AG09309 (cell line): Measurements from ENCODE around the gene GLIS1.

ENCODE experiments used
- DNase-seq: peaks from one replicate; pipeline ENCODE4 v3.0.0-alpha.2; 2010; ENCODE audit warnings: low read depth
- H3K4me3 ChIP-seq: 2 replicates; pipeline ENCODE4 v1.5.1; 2011; ENCODE audit warnings: mild to moderate bottlenecking, low read depth, low read length, moderate library complexity; ENCODE audit not compliant: control insufficient read depth
- TF ChIP-seq, protein P1 (sequence below): IDR thresholded peaks from 2 replicates; pipeline ENCODE4 v1.5.1; 2011; ENCODE audit warnings: mild to moderate bottlenecking, low read depth, low read length, inconsistent platforms; ENCODE audit not compliant: insufficient read depth, control insufficient read depth; ENCODE audit errors: missing control alignments

GLIS1 gene

DNA sequence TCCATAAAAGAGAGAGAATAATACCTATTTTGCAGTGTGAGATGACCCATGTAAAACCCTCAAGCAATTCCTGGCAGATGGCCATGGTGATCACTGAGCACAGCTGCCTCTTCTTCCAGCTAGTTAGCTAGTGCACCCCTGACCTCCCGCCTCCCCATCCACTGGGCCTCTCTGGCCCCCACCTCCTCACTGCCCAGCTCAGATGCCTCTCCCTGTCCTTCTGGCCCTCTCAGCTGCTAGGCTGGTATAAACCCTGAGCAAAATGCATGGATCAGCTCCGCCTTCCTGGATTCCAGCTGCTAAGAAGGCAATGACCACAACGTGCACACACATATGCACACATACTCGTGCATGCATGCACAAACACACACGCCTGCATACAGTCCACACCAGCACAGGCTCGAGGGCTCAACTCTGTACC is 162.6 kb downstream of the GLIS1 start:
- TF ChIP-seq, protein P1, sequence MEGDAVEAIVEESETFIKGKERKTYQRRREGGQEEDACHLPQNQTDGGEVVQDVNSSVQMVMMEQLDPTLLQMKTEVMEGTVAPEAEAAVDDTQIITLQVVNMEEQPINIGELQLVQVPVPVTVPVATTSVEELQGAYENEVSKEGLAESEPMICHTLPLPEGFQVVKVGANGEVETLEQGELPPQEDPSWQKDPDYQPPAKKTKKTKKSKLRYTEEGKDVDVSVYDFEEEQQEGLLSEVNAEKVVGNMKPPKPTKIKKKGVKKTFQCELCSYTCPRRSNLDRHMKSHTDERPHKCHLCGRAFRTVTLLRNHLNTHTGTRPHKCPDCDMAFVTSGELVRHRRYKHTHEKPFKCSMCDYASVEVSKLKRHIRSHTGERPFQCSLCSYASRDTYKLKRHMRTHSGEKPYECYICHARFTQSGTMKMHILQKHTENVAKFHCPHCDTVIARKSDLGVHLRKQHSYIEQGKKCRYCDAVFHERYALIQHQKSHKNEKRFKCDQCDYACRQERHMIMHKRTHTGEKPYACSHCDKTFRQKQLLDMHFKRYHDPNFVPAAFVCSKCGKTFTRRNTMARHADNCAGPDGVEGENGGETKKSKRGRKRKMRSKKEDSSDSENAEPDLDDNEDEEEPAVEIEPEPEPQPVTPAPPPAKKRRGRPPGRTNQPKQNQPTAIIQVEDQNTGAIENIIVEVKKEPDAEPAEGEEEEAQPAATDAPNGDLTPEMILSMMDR: no peak
- H3K4me3 ChIP-seq: no peak overlapping the region
- DNase-seq: no peak

DNA sequence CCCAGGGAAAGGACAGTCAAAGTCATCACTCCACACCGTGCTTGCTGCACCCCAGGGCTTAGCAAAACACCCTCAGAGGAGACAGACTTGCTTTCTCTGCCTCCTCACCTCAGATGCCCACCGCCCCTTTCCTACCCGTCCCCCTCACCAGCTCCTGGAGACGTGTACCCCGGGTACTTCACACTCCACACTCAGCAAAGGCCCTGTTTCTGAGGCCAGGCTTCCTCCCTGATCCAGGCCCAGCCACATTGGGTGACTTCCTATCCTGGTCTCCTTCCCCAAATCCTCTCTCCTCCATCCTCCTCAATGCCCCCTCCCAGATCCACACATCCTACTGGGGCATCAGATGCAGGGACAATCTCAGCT is 163.0 kb downstream of the GLIS1 start:
- no peak overlapping the region for H3K4me3 ChIP-seq
- TF ChIP-seq, protein P1: no peak

DNA sequence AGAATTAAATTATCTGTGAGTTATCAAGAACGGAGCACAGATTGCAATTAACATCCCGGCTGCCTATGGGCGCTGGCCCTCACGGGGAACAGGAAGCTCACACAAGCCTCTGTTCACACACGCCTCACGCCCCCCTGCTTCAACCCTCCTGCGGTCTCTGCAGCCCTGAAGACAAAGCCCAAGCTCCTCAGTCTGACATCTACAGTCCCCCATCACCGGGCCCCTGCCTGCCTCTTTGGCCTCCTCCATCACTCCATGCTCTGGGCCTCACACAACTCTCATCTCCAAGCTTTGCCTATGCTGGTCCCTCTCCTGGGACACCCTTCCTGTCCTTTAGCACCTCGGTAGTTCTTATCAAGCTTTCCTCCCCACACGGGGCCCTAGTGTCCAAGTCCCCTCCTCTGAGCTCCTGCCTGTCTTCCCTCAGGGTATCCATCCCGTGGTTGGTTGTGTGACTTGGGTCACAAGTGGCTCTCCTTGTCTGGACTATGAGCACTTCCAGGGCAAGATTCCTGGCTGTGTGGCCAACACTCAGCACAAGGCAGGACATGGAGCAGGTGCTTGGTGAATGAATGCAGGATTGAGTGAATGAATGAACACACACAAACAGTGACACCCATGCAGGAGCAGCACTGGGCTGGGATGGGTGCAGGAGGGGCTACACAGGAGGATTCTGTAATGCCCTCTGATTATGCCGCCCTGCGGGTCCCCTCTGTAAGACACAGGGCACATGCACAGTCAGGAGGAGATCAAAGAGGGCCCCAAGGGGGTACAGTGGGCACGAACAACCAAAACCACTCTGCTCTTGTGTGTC is 163.6 kb downstream of the GLIS1 start:
- no peak for DNase-seq
- H3K4me3 ChIP-seq: no peak overlapping the region
- TF ChIP-seq, protein P1: no peak

More for the DNA sequence above, 163.0 kb downstream of the GLIS1 start:
- DNase-seq: no peak

GRCh38 chr1:53574621-53575020 is 164.3 kb downstream of the GLIS1 start:
- no peak overlapping the region for H3K4me3 ChIP-seq
- TF ChIP-seq, protein P1: no peak
- DNase-seq: no peak

- no peak for DNase-seq
- TF ChIP-seq, protein P1: no peak
- H3K4me3 ChIP-seq: no peak overlapping the region
These were observed 165.0 kb downstream of the GLIS1 start for GRCh38 chr1:53573931-53574330.

GRCh38 chr1:53573522-53573921 is 165.4 kb downstream of the GLIS1 start:
- H3K4me3 ChIP-seq: no peak overlapping the region
- no peak for DNase-seq
- TF ChIP-seq, protein P1: no peak
